ENCODE data around the gene GDF7. TPM values are rescaled to one million over a fixed set of nuclear protein-coding genes. Genes with fewer than 3 reads are reported as not detected.

Gene GDF7
- total and polyA plus RNA-seq, 2 of the 4 experiments (the other 2 are of a cell fraction) = under 0.01 to 0.02 TPM

GRCh38 chr2:20626698-20627513, 40.0 kb upstream of the GDF7 start:
- Histone ChIP-seq H4K20me1 (ENCODE audit: insufficient read depth, low read length) (no peaks in the 10 kb centered on the region), H3K4me1 (ENCODE audit: control insufficient read depth, insufficient read depth, low read length) (peaks cover 2% of the 10 kb centered on the region; the same call in 1 of the 2 replicates), H3K9ac (ENCODE audit: low read depth, low read length) (no peak overlapping the region), H2AK9ac (replicated peaks; ENCODE audit: low read depth, low read length, poor library complexity) (no peak overlapping the region), H3K79me1 (ENCODE audit: low read depth in 1 of 2, low read length in 2 of 2) (no peaks in the 10 kb centered on the region), H2BK120ac (ENCODE audit: low read depth, low read length) (no peak overlapping the region), H3K9me1 (ENCODE audit: insufficient read depth, low read length) (no peaks in the 10 kb centered on the region), H3K18ac (ENCODE audit: low read depth, low read length) (no peak overlapping the region), H3K56ac (ENCODE audit: extremely low read depth, insufficient read depth, low read length) (no peak overlapping the region), H2AFZ (replicated peaks; ENCODE audit: low read length, poor library complexity) (no peak overlapping the region), H3K9me3 (ENCODE audit: control insufficient read depth, insufficient read depth, low read length) (no peaks in the 10 kb centered on the region), H3K36me3 (ENCODE audit: control insufficient read depth, insufficient read depth, low read length) (peaks cover 24% of the 10 kb centered on the region), H4K5ac (ENCODE audit: low read depth, low read length) (no peak overlapping the region), H3K14ac (replicated peaks; ENCODE audit: low read depth, low read length) (no peak overlapping the region), H3K27ac (ENCODE audit: insufficient read depth, low read length) (no peak overlapping the region), H4K8ac (ENCODE audit: low read depth in 2 of 2, low read length in 2 of 2) (no peak overlapping the region), H2BK5ac (ENCODE audit: low read depth, low read length, poor library complexity, severe bottlenecking) (no peak overlapping the region), H3K27me3 (ENCODE audit: control insufficient read depth, insufficient read depth, low read length) (no peaks in the 10 kb centered on the region), H3K4me2 (ENCODE audit: low read depth, low read length) (no peak overlapping the region), H2BK20ac (ENCODE audit: low read depth, low read length) (no peak overlapping the region), H2AK5ac (ENCODE audit: low read depth, low read length) (no peak overlapping the region), H3K4ac (ENCODE audit: low read depth, low read length) (no peak overlapping the region), H4K91ac (ENCODE audit: insufficient read depth, low read depth, low read length) (no peak overlapping the region), H2BK15ac (ENCODE audit: low read depth, low read length) (no peak overlapping the region), H3K4me3 (ENCODE audit: insufficient read depth, low read depth, low read length) (no peak overlapping the region), H3K23ac (ENCODE audit: low read depth, low read length) (no peak overlapping the region)
- no peak for TF ChIP-seq POLR2A (IDR thresholded peaks at IDR 0.05; ENCODE audit: low read depth, low read length)
- TF ChIP-seq, protein P1, sequence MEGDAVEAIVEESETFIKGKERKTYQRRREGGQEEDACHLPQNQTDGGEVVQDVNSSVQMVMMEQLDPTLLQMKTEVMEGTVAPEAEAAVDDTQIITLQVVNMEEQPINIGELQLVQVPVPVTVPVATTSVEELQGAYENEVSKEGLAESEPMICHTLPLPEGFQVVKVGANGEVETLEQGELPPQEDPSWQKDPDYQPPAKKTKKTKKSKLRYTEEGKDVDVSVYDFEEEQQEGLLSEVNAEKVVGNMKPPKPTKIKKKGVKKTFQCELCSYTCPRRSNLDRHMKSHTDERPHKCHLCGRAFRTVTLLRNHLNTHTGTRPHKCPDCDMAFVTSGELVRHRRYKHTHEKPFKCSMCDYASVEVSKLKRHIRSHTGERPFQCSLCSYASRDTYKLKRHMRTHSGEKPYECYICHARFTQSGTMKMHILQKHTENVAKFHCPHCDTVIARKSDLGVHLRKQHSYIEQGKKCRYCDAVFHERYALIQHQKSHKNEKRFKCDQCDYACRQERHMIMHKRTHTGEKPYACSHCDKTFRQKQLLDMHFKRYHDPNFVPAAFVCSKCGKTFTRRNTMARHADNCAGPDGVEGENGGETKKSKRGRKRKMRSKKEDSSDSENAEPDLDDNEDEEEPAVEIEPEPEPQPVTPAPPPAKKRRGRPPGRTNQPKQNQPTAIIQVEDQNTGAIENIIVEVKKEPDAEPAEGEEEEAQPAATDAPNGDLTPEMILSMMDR (conservative IDR thresholded peaks at IDR 0.05; ENCODE audit: low read depth, low read length) = no peak
- TF ChIP-seq MXI1 (IDR thresholded peaks at IDR 0.05; ENCODE audit: borderline replicate concordance, low read depth, low read length) = no peak
- no peak for TF ChIP-seq BHLHE40 (IDR thresholded peaks at IDR 0.05; ENCODE audit: low read depth, low read length)
- TF ChIP-seq, protein P2, sequence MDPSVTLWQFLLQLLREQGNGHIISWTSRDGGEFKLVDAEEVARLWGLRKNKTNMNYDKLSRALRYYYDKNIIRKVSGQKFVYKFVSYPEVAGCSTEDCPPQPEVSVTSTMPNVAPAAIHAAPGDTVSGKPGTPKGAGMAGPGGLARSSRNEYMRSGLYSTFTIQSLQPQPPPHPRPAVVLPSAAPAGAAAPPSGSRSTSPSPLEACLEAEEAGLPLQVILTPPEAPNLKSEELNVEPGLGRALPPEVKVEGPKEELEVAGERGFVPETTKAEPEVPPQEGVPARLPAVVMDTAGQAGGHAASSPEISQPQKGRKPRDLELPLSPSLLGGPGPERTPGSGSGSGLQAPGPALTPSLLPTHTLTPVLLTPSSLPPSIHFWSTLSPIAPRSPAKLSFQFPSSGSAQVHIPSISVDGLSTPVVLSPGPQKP (IDR thresholded peaks at IDR 0.05; ENCODE audit: borderline replicate concordance, low read depth, low read length) = no peak
- TF ChIP-seq FOS (IDR thresholded peaks at IDR 0.05; ENCODE audit: low read depth, low read length) = no peak
- no peak for TF ChIP-seq SMC3 (IDR thresholded peaks at IDR 0.05; ENCODE audit: low read depth, low read length)
- no peak for TF ChIP-seq RAD21 (IDR thresholded peaks at IDR 0.05; ENCODE audit: low read length)
- TF ChIP-seq MAFK (IDR thresholded peaks at IDR 0.05; ENCODE audit: low read depth, low read length) = no peak
- no peak for TF ChIP-seq NFE2L2 (IDR thresholded peaks at IDR 0.05; ENCODE audit: low read depth, low read length)
- no peak for TF ChIP-seq CHD1 (IDR thresholded peaks at IDR 0.05; ENCODE audit: low read depth, low read length)
- TF ChIP-seq MAZ (IDR thresholded peaks at IDR 0.05; ENCODE audit: borderline replicate concordance, low read depth, low read length) = no peak
- TF ChIP-seq RFX5 (IDR thresholded peaks at IDR 0.05; ENCODE audit: low read depth, low read length) = no peak
- intact Hi-C loops (cut with micrococcal nuclease) = no loop called here
- WGBS, 2 experiments (ENCODE audit: extremely low coverage in 2 of 2, insufficient read length in 1 of 2) = 96% methylated on average over 8 of the region's 20 CpGs; no CpG with 5 or more reads in 1 of the 2 experiments
- ATAC-seq (ENCODE audit: low read depth) (no peak), DNase-seq (no peak)
- in situ Hi-C loops (cut with MboI; ENCODE audit: low sequenced_read_pairs) = no loop called here
- ChIA-PET CTCF (no interaction called here), POLR2A (ENCODE audit: unreplicated experiment) (no interaction called here)
- dilution Hi-C loops (cut with HindIII; ENCODE audit: low sequenced_read_pairs, unreplicated experiment) = loop anchor here (25.0 kb wide), 1 partner anchor 240 kb away; no protein-coding TSS in a partner anchor
- BruUV-seq (replicated peaks) = no TSS peak

Measured in IMR-90 (cell line).